Parathyroid adenoma (tissue), 2 donors: Measurements from ENCODE around the gene EFHC1.

ENCODE experiments used
- H2AFZ ChIP-seq: fragments of 300-600 bp; sonication (generic); one replicate; pipeline ENCODE4 v1.7.0; 2017; ENCODE audit warnings: antibody characterized with exemption, mild to moderate bottlenecking
- H3K27ac ChIP-seq: fragments of 300-600 bp; sonication (generic); one replicate; pipeline ENCODE4 v1.7.0; 2017
- H3K27me3 ChIP-seq: fragments of 300-600 bp; sonication (generic); one replicate; pipeline ENCODE4 v1.7.0; 2017; ENCODE audit warnings: low read length; ENCODE audit not compliant: control insufficient read depth, insufficient read depth
- H3K36me3 ChIP-seq: fragments of 300-600 bp; sonication (generic); one replicate; pipeline ENCODE4 v1.7.0; 2017; ENCODE audit warnings: low read length; ENCODE audit not compliant: control insufficient read depth, insufficient read depth
- H3K4me1 ChIP-seq: fragments of 300-600 bp; sonication (generic); one replicate; pipeline ENCODE4 v1.7.0; 2017; ENCODE audit warnings: control low read depth
- H3K4me2 ChIP-seq: fragments of 300-600 bp; sonication (generic); one replicate; pipeline ENCODE4 v1.7.0; 2017; ENCODE audit warnings: low read length
- H3K4me3 ChIP-seq: fragments of 300-600 bp; sonication (generic); one replicate; pipeline ENCODE4 v1.7.0; 2017; ENCODE audit warnings: low read depth, low read length
- H3K79me2 ChIP-seq: fragments of 300-600 bp; sonication (generic); one replicate; pipeline ENCODE4 v1.7.0; 2017; ENCODE audit warnings: control low read depth
- H3K9ac ChIP-seq: fragments of 300-600 bp; sonication (generic); one replicate; pipeline ENCODE4 v1.7.0; 2017; ENCODE audit warnings: mild to moderate bottlenecking
- H3K9me3 ChIP-seq: fragments of 300-600 bp; sonication (generic); one replicate; pipeline ENCODE4 v1.7.0; 2017; ENCODE audit warnings: low read length; ENCODE audit not compliant: control insufficient read depth
- TF ChIP-seq, protein P1 (sequence below): fragments of 300-600 bp; sonication (generic); IDR thresholded peaks from one replicate; pipeline ENCODE4 v1.7.0; 2017; ENCODE audit warnings: antibody characterized with exemption, mild to moderate bottlenecking
- donor health status: primary hyperparathyroidism.

The EFHC1 gene

DNA sequence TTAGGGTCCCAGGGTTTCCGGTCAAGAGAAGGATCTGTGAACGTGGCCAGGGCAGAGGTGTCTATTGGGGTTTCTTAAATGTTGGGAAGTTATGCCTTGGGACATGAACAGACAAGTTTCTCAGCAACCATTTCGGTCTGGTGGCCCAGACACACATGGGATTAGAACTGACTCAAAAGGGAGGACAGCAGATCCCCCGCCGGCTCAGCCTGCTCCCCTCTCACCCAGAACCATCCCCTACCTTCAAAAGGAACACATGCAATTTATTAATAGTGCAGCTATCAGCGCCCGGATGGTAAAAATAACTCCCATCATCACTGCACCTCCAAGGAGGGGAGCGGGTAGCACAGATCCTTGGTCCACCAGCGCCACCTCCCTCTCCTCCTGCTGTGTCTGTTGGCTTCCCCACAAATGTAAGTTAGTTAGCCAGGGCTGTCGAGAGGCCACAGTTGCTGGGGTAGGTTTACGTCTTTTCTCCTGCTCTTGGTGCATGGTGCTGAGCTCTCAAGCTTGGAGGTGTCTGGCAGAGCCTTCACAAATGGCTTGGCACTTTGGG lies 79.6 kb downstream of the EFHC1 start:
- H3K4me1 ChIP-seq, result peaks cover 3% of the 10 kb centered on the region
- TF ChIP-seq, protein P1, sequence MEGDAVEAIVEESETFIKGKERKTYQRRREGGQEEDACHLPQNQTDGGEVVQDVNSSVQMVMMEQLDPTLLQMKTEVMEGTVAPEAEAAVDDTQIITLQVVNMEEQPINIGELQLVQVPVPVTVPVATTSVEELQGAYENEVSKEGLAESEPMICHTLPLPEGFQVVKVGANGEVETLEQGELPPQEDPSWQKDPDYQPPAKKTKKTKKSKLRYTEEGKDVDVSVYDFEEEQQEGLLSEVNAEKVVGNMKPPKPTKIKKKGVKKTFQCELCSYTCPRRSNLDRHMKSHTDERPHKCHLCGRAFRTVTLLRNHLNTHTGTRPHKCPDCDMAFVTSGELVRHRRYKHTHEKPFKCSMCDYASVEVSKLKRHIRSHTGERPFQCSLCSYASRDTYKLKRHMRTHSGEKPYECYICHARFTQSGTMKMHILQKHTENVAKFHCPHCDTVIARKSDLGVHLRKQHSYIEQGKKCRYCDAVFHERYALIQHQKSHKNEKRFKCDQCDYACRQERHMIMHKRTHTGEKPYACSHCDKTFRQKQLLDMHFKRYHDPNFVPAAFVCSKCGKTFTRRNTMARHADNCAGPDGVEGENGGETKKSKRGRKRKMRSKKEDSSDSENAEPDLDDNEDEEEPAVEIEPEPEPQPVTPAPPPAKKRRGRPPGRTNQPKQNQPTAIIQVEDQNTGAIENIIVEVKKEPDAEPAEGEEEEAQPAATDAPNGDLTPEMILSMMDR, result no peak
- no peaks in the 10 kb centered on the region for H3K9me3 ChIP-seq
- no peaks in the 10 kb centered on the region for H3K36me3 ChIP-seq
- H3K4me2 ChIP-seq, result no peak overlapping the region
- H3K9ac ChIP-seq, result no peak overlapping the region
- no peak overlapping the region for H3K4me3 ChIP-seq
- no peak overlapping the region for H3K27ac ChIP-seq
- no peak overlapping the region for H2AFZ ChIP-seq
- no peaks in the 10 kb centered on the region for H3K27me3 ChIP-seq
- no peaks in the 10 kb centered on the region for H3K79me2 ChIP-seq

DNA sequence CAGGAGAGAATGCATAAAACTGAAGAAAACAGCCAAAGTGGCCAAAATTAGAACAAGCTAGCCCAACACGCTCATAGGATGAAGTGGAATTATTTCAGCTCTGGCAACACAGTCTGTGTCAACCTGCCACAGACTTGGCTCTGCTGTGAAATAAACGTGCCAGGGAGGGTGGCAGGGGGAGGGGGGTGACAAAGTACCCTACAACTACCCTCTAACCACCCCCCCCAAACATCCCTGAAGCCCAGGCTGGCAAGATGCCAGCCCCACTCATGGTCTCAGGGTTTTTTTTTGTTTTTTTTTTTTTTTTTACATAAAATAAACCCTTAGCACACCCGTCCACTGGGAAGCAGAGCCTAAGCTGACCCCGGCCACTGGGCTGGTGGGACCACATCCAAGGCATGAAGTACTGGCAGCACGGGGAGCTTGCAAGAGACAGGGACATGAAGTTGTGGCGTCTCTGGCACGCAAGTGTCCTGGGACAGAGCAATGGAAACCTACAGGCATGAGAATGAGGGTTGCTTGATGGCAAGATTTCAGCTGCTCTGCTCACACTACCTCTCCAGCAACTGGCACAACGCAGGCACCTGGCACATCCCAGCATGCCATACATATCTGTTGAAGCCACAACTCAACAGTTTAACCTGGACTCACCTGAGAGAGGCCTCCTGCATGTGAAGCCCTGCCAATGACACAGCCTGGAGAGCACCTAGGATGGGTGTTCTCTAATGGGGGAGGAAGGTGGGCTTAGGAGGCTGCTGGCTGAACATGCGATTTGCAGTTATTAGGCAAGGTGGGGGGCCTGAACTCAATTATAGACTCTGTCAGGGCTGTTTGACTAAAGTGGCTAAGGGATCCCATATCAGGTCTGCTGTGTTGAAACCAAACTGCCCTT lies 80.3 kb downstream of the EFHC1 start:
- H3K4me1 ChIP-seq, result peaks cover 3% of the 10 kb centered on the region
- H3K36me3 ChIP-seq, result no peaks in the 10 kb centered on the region
- H3K79me2 ChIP-seq, result no peaks in the 10 kb centered on the region
- H3K9me3 ChIP-seq, result no peaks in the 10 kb centered on the region
- H3K4me3 ChIP-seq, result no peak overlapping the region
- no peak overlapping the region for H3K27ac ChIP-seq
- no peak overlapping the region for H2AFZ ChIP-seq
- no peak overlapping the region for H3K9ac ChIP-seq
- H3K4me2 ChIP-seq, result no peak overlapping the region
- H3K27me3 ChIP-seq, result no peaks in the 10 kb centered on the region
- TF ChIP-seq, protein P1, result no peak

DNA sequence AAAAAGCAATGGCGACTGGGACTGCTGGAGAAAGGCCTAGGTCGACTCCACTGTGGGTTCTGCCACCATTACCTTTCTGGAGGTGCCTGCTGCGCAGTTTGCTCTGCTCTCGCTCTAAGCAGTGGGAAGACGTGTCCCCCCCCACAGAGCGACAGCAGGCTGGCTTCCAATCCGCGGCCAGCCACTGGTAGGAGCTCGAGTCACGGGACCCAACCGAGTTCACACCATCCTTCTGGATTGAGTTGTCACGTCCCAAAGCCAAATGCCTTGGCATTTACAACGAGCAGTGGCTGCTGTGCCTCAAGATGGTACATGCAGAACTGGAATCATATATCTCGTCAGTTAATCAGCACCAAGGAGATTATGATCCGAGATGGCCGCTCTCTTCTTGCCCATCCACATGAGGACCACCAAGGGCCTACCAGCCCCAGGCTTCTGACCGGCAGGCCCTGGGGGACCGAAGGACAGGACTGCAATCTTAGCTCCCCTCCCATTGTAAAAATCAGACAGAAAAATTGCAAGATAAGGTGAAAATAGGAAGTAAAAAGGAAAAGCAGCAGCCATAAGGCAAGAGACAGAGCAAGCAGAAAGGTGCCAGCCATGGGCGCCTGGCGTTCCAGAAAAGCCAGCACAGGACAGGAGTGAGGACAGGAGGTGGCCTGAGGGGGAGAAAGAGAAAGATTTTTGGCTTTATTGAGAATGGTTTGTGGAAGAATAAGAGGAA lies 82.3 kb downstream of the EFHC1 start:
- H3K4me2 ChIP-seq, result no peak overlapping the region
- no peaks in the 10 kb centered on the region for H3K79me2 ChIP-seq
- H3K36me3 ChIP-seq, result no peaks in the 10 kb centered on the region
- H3K27me3 ChIP-seq, result no peaks in the 10 kb centered on the region
- H3K4me1 ChIP-seq, result peaks cover 3% of the 10 kb centered on the region
- no peaks in the 10 kb centered on the region for H3K9me3 ChIP-seq
- H3K9ac ChIP-seq, result no peak overlapping the region
- TF ChIP-seq, protein P1, result no peak
- no peak overlapping the region for H2AFZ ChIP-seq
- H3K27ac ChIP-seq, result no peak overlapping the region
- H3K4me3 ChIP-seq, result no peak overlapping the region

DNA sequence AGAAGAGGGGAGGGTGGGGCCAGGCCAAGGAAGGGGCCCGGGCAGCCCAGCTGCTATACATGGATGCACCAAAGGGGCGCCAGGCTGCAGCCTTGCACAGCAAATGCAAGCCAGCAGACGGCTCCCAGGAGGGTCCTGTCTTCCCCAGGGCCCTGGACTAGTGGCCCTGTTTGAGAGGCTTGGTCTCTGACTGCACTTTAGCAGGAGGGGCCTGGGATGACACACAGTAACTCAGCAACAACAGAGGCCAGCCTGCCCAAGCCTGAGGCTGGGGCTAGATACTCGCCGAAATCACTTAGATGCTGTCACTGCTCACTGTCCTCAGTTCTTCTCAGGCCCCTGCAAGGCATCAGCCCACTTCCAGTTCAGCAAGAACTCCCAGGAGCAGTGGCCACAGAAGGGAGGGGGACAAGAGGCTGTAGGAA lies 83.2 kb downstream of the EFHC1 start:
- no peaks in the 10 kb centered on the region for H3K27me3 ChIP-seq
- H3K4me1 ChIP-seq, result peaks cover 3% of the 10 kb centered on the region
- no peak overlapping the region for H3K9ac ChIP-seq
- H2AFZ ChIP-seq, result no peak overlapping the region
- TF ChIP-seq, protein P1, result no peak
- no peaks in the 10 kb centered on the region for H3K36me3 ChIP-seq
- no peaks in the 10 kb centered on the region for H3K79me2 ChIP-seq
- no peak overlapping the region for H3K4me2 ChIP-seq
- no peak overlapping the region for H3K4me3 ChIP-seq
- H3K9me3 ChIP-seq, result no peaks in the 10 kb centered on the region
- H3K27ac ChIP-seq, result no peak overlapping the region
